Thymus (tissue), 14 donors: ENCODE results near the gene RAB40B. TPM values are rescaled to one million over a fixed set of nuclear protein-coding genes. Genes with fewer than 3 reads are reported as not detected.
A peak's percentile ranks its signal among the peaks of the same experiment; 100 is the strongest.
"Not testable (repeated sequence)": the region's sequence is repeated elsewhere in the genome, so short reads cannot be mapped to it uniquely, and the experiment has no call there.

ENCODE experiments used
- DNase-seq, 9 donors: peaks; one replicate each; pipeline ENCODE4 v3.0.0-alpha.2; 2013; ENCODE audit warnings: low spot score in 9 of 9, low read depth in 6 of 9, missing footprints in 1 of 9
- H3K27ac ChIP-seq, 2 donors: one replicate each; pipeline ENCODE4 v1.5.1; 2013; ENCODE audit warnings: control low read depth in 1 of 2, low read depth in 1 of 2, low read length in 1 of 2, mild to moderate bottlenecking in 1 of 2, moderate library complexity in 1 of 2
- H3K27me3 ChIP-seq, 2 donors: one replicate each; pipeline ENCODE4 v1.5.1; 2013; ENCODE audit warnings: low read length in 1 of 2; ENCODE audit not compliant: control insufficient read depth in 2 of 2, insufficient read depth in 1 of 2
- H3K36me3 ChIP-seq, 2 donors: one replicate each; pipeline ENCODE4 v1.5.1; 2013; ENCODE audit warnings: low read length in 1 of 2, mild to moderate bottlenecking in 1 of 2, moderate library complexity in 1 of 2; ENCODE audit not compliant: control insufficient read depth in 2 of 2, insufficient read depth in 2 of 2
- H3K4me1 ChIP-seq, 2 donors: one replicate each; pipeline ENCODE4 v1.5.1; 2013; ENCODE audit warnings: low read length in 2 of 2; ENCODE audit not compliant: control insufficient read depth in 2 of 2, insufficient read depth in 2 of 2
- H3K4me3 ChIP-seq, 2 donors: one replicate each; pipeline ENCODE4 v1.5.1; 2013; ENCODE audit warnings: low read length in 2 of 2, control low read depth in 1 of 2, mild to moderate bottlenecking in 1 of 2
- H3K9me3 ChIP-seq, 2 donors: one replicate each; pipeline ENCODE4 v1.5.1; 2013; ENCODE audit warnings: low read length in 1 of 2, mild to moderate bottlenecking in 1 of 2; ENCODE audit not compliant: control insufficient read depth in 2 of 2, insufficient read depth in 1 of 2
- WGBS: extraction: QIAGEN DNeasy Blood & Tissue Kit; methylation state at CpG from one replicate; pipeline ENCODE4 v1.1.7; 2013; 5-methylcytosine and 5-hydroxymethylcytosine counted together
- long read RNA-seq, 10 donors: transcript quantifications; one replicate each; lab custom pipeline, GENCODE V29; 2026
- polyA plus RNA-seq: library from polyadenylated mRNA; stranded (reverse); fragments of 200-250 nt; gene quantifications from one replicate; pipeline ENCODE4 v1.2.3, GENCODE V29; 2013
- total RNA-seq: library from RNA; stranded (reverse); fragments of 120-200 nt; gene quantifications from one replicate; pipeline ENCODE4 v1.2.4, GENCODE V29; 2013
- donor health status: healthy.

RAB40B gene
- total RNA-seq (1.7 TPM), polyA plus RNA-seq (8.4 TPM)
- long read RNA-seq, donor 1, result 0 reads
- long read RNA-seq, donor 2, partial matches to known transcripts, result 5 of 29 reads
- long read RNA-seq, donor 2, other reads (novel, unspliced or antisense), result 18 of 29 reads
- long read RNA-seq, donor 3, partial matches to known transcripts, result 0 of 2 reads
- long read RNA-seq, donor 3, other reads (novel, unspliced or antisense), result 0 of 2 reads
- long read RNA-seq, donor 4, partial matches to known transcripts, result 0 of 3 reads
- long read RNA-seq, donor 4, other reads (novel, unspliced or antisense), result 0 of 3 reads
- long read RNA-seq, donor 5, transcript RAB40B-206 (6 exons, 3,859 nt), result major isoform, 6 of 8 reads
- long read RNA-seq, donor 5, partial matches to known transcripts, result 0 of 8 reads
- long read RNA-seq, donor 5, other reads (novel, unspliced or antisense), result 0 of 8 reads
- long read RNA-seq, donor 6, partial matches to known transcripts, result 0 of 3 reads
- long read RNA-seq, donor 6, other reads (novel, unspliced or antisense), result 0 of 3 reads
- long read RNA-seq, donor 7, partial matches to known transcripts, result 0 of 2 reads
- long read RNA-seq, donor 7, other reads (novel, unspliced or antisense), result 0 of 2 reads
- long read RNA-seq, donor 8, partial matches to known transcripts, result 0 of 3 reads
- long read RNA-seq, donor 8, other reads (novel, unspliced or antisense), result 0 of 3 reads
- long read RNA-seq, donor 9, partial matches to known transcripts, result 0 of 1 reads
- long read RNA-seq, donor 9, other reads (novel, unspliced or antisense), result 0 of 1 reads
- long read RNA-seq, donor 10, partial matches to known transcripts, result 0 of 1 reads
- long read RNA-seq, donor 10, other reads (novel, unspliced or antisense), result 0 of 1 reads

- peak; percentile 82 to 97 (median 92) for DNase-seq
- Histone ChIP-seq H3K27ac (no peak within 1 kb of the TSS), H3K27me3 (peaks cover 16 to 43% of the 10 kb centered on the region in 2 donors), H3K36me3 (no peaks in the 10 kb centered on the region), H3K4me3 (peak within 1 kb of the TSS; percentile 37 to 62), H3K9me3 (peaks cover 5 to 32% of the 10 kb centered on the region in 2 donors), H3K4me1 (peaks cover 7 to 12% of the 10 kb centered on the region in 2 donors)
- WGBS, result under 1% methylated on average over 112 of the region's 112 CpGs
These were observed at the start of gene RAB40B for GRCh38 chr17:82698065-82698973. Gene RAB40B, minus strand, starts transcription at chr17:82698698. Its CDS starts 102 bp downstream, at chr17:82698596.

- Histone ChIP-seq H3K4me3 (no peak overlapping the region), H3K4me1 (no peaks in the 10 kb centered on the region), H3K9me3 (peaks cover 5 to 49% of the 10 kb centered on the region in 2 donors), H3K36me3 (no peaks in the 10 kb centered on the region), H3K27me3 (peaks cover 0 to 5% of the 10 kb centered on the region in 2 donors), H3K27ac (no peak overlapping the region)
- no peak for DNase-seq
- 91% methylated on average over 8 of the region's 8 CpGs for WGBS
These were observed 47.0 kb upstream of the RAB40B start for GRCh38 chr17:82745524-82745923.

- not testable (repeated sequence) for H3K27me3 ChIP-seq, DNase-seq, H3K27ac ChIP-seq, H3K4me1 ChIP-seq, H3K4me3 ChIP-seq, H3K36me3 ChIP-seq
- WGBS, result 89% methylated on average over 7 of the region's 7 CpGs
- peaks cover 2 to 47% of the 10 kb centered on the region in 2 donors for H3K9me3 ChIP-seq
These were observed 46.2 kb upstream of the RAB40B start for GRCh38 chr17:82744736-82745135.

GRCh38 chr17:82743344-82744219, 45.1 kb upstream of the RAB40B start:
- DNase-seq, result no peak
- no peak overlapping the region for H3K27ac ChIP-seq
- peaks cover 2 to 37% of the 10 kb centered on the region in 2 donors for H3K9me3 ChIP-seq
- H3K36me3 ChIP-seq, result no peaks in the 10 kb centered on the region
- no peak overlapping the region for H3K4me3 ChIP-seq
- H3K27me3 ChIP-seq, result no peaks in the 10 kb centered on the region
- H3K4me1 ChIP-seq, result no peaks in the 10 kb centered on the region
- WGBS, result 99% methylated on average over 16 of the region's 16 CpGs

- no peak for DNase-seq
- H3K4me3 ChIP-seq, result no peak overlapping the region
- WGBS, result 98% methylated on average over 10 of the region's 10 CpGs
- peaks cover 0 to 9% of the 10 kb centered on the region in 2 donors for H3K27me3 ChIP-seq
- peaks cover 2 to 30% of the 10 kb centered on the region in 2 donors for H3K9me3 ChIP-seq
- H3K4me1 ChIP-seq, result no peaks in the 10 kb centered on the region
- H3K27ac ChIP-seq, result no peak overlapping the region
- H3K36me3 ChIP-seq, result no peaks in the 10 kb centered on the region
These were observed 42.6 kb upstream of the RAB40B start for GRCh38 chr17:82740906-82741759.

GRCh38 chr17:82737967-82738877, 39.7 kb upstream of the RAB40B start:
- Histone ChIP-seq H3K36me3 (peaks cover 4 to 7% of the 10 kb centered on the region in 2 donors), H3K27me3 (peaks cover 9 to 29% of the 10 kb centered on the region in 2 donors), H3K9me3 (peaks cover 12 to 40% of the 10 kb centered on the region in 2 donors), H3K4me3 (no peak overlapping the region), H3K27ac (no peak overlapping the region), H3K4me1 (peaks cover 0 to 3% of the 10 kb centered on the region in 2 donors)
- DNase-seq, result no peak
- 92% methylated on average over 26 of the region's 26 CpGs for WGBS
